ENCODE results near the gene GUCY1B1. TPM values are rescaled to one million over a fixed set of nuclear protein-coding genes. Genes with fewer than 3 reads are reported as not detected.
A peak's percentile ranks its signal among the peaks of the same experiment; 100 is the strongest.
"Not testable (repeated sequence)": the region's sequence is repeated elsewhere in the genome, so short reads cannot be mapped to it uniquely, and the experiment has no call there.

The GUCY1B1 gene
- total RNA-seq, 1 experiment from 2014 or later, result 0.50 TPM

- H4K5ac ChIP-seq (ENCODE audit: insufficient read length, low read depth, low read length), result no peak overlapping the region
- no peaks in the 10 kb centered on the region for H3K9me3 Mint-ChIP-seq
- no peak overlapping the region for H2BK20ac ChIP-seq (ENCODE audit: low read depth, low read length, poor library complexity, severe bottlenecking)
- no peaks in the 10 kb centered on the region for H3K9me3 ChIP-seq (ENCODE audit: control insufficient read depth, low read depth, low read length)
- no peak overlapping the region for H3K56ac ChIP-seq (ENCODE audit: insufficient read length, low read depth, low read length)
- no peak overlapping the region for H2BK120ac ChIP-seq (ENCODE audit: low read depth, low read length, poor library complexity, severe bottlenecking)
- no peaks in the 10 kb centered on the region for H3K23me2 ChIP-seq (ENCODE audit: insufficient read length, low read depth, low read length, poor library complexity, severe bottlenecking)
- no peaks in the 10 kb centered on the region for H4K20me1 ChIP-seq (ENCODE audit: control insufficient read depth, insufficient read depth, insufficient read length)
- DNase-seq, result peak; percentile 32
- H2AK5ac ChIP-seq (ENCODE audit: insufficient read length, low read length), result no peak overlapping the region
- H3K27me3 Mint-ChIP-seq (ENCODE audit: low read depth), result no peaks in the 10 kb centered on the region
- no CpG with 5 or more reads among the region's 3 CpGs for WGBS (ENCODE audit: extremely low coverage, insufficient read length, low lambda C conversion rate)
- no peaks in the 10 kb centered on the region for H3K79me1 ChIP-seq (ENCODE audit: insufficient read depth, low read depth, low read length, poor library complexity, severe bottlenecking)
- H4K91ac ChIP-seq (ENCODE audit: insufficient read length, low read depth, low read length), result no peak overlapping the region
- H3K36me3 Mint-ChIP-seq (ENCODE audit: insufficient read depth in 1 of 3, low read depth in 3 of 3), result no peaks in the 10 kb centered on the region
- H3K9ac ChIP-seq (ENCODE audit: extremely low read depth, insufficient read length, low read length), result no peak overlapping the region
- H3K23ac ChIP-seq (ENCODE audit: insufficient read length, low read depth, low read length), result no peak overlapping the region
- peaks cover 0 to 4% of the 10 kb centered on the region in 2 experiments; a peak in 2 of 4 replicates for H3K4me1 Mint-ChIP-seq
- no peak overlapping the region for H3K18ac ChIP-seq (ENCODE audit: insufficient read length, low read depth, low read length)
- H2AFZ ChIP-seq (ENCODE audit: low read length), result no peak overlapping the region
- H3K4me1 ChIP-seq (ENCODE audit: insufficient read depth, low read length), result no peaks in the 10 kb centered on the region
- H3T11ph ChIP-seq (ENCODE audit: low read length), result no peak overlapping the region
- no peak overlapping the region for H3K14ac ChIP-seq (ENCODE audit: insufficient read depth, low read length)
- H2BK12ac ChIP-seq (ENCODE audit: insufficient read length, low read depth, low read length), result no peak overlapping the region
- no peak overlapping the region for H3K27ac ChIP-seq (ENCODE audit: insufficient read length, low read depth, low read length)
- H3K27me3 ChIP-seq (ENCODE audit: insufficient read depth, low read length), result no peaks in the 10 kb centered on the region
- no peak overlapping the region for H3K4ac ChIP-seq (ENCODE audit: low read depth, low read length)
- no peak overlapping the region for H3K4me2 ChIP-seq (ENCODE audit: insufficient read depth, insufficient read length, low read length)
- H3K79me2 ChIP-seq (ENCODE audit: insufficient read depth, low read length), result no peaks in the 10 kb centered on the region
- no peak overlapping the region for H3K4me3 Mint-ChIP-seq
- H3K27ac Mint-ChIP-seq, result no peak overlapping the region
- no peak overlapping the region for H4K8ac ChIP-seq (replicated peaks; ENCODE audit: insufficient read length, low read depth, low read length)
- no peak overlapping the region for H2BK5ac ChIP-seq (ENCODE audit: insufficient read length, low read length)
- TF ChIP-seq CTCF (conservative IDR thresholded peaks at IDR 0.05), result peak; percentile 65
- no peak overlapping the region for H2BK15ac ChIP-seq (ENCODE audit: low read depth, low read length)
Measured at GRCh38 chr4:155795991-155796390, 37.2 kb downstream of the GUCY1B1 start.

GRCh38 chr4:155797581-155797980, 38.8 kb downstream of the GUCY1B1 start:
- not testable (repeated sequence) for H3K27ac Mint-ChIP-seq; H2BK15ac ChIP-seq (ENCODE audit: low read depth, low read length); H2BK12ac ChIP-seq (ENCODE audit: insufficient read length, low read depth, low read length); H3K4me3 Mint-ChIP-seq; H3K9me3 Mint-ChIP-seq; H3K9me3 ChIP-seq (ENCODE audit: control insufficient read depth, low read depth, low read length); H3K27me3 ChIP-seq (ENCODE audit: insufficient read depth, low read length); H3K14ac ChIP-seq (ENCODE audit: insufficient read depth, low read length); H3K56ac ChIP-seq (ENCODE audit: insufficient read length, low read depth, low read length); H4K8ac ChIP-seq (replicated peaks; ENCODE audit: insufficient read length, low read depth, low read length); H3K79me2 ChIP-seq (ENCODE audit: insufficient read depth, low read length); H2BK20ac ChIP-seq (ENCODE audit: low read depth, low read length, poor library complexity, severe bottlenecking); H3K23ac ChIP-seq (ENCODE audit: insufficient read length, low read depth, low read length); DNase-seq; H3K4ac ChIP-seq (ENCODE audit: low read depth, low read length); H3K36me3 Mint-ChIP-seq (ENCODE audit: insufficient read depth in 1 of 3, low read depth in 3 of 3); H2AK5ac ChIP-seq (ENCODE audit: insufficient read length, low read length); H2AFZ ChIP-seq (ENCODE audit: low read length); H4K91ac ChIP-seq (ENCODE audit: insufficient read length, low read depth, low read length); H3K27ac ChIP-seq (ENCODE audit: insufficient read length, low read depth, low read length); H3K23me2 ChIP-seq (ENCODE audit: insufficient read length, low read depth, low read length, poor library complexity, severe bottlenecking); H4K5ac ChIP-seq (ENCODE audit: insufficient read length, low read depth, low read length); H2BK5ac ChIP-seq (ENCODE audit: insufficient read length, low read length); H3T11ph ChIP-seq (ENCODE audit: low read length); H3K79me1 ChIP-seq (ENCODE audit: insufficient read depth, low read depth, low read length, poor library complexity, severe bottlenecking); H3K4me1 Mint-ChIP-seq; H3K4me2 ChIP-seq (ENCODE audit: insufficient read depth, insufficient read length, low read length); H3K27me3 Mint-ChIP-seq (ENCODE audit: low read depth); H3K4me1 ChIP-seq (ENCODE audit: insufficient read depth, low read length); H4K20me1 ChIP-seq (ENCODE audit: control insufficient read depth, insufficient read depth, insufficient read length); H2BK120ac ChIP-seq (ENCODE audit: low read depth, low read length, poor library complexity, severe bottlenecking); H3K18ac ChIP-seq (ENCODE audit: insufficient read length, low read depth, low read length); H3K9ac ChIP-seq (ENCODE audit: extremely low read depth, insufficient read length, low read length)
- WGBS (ENCODE audit: extremely low coverage, insufficient read length, low lambda C conversion rate), result no CpG with 5 or more reads among the region's 4 CpGs

Measured in H9 (cell line).